Dendritic cell treated with granulocyte-macrophage colony-stimulating factor and Interleukin-4, amounts not matched to agents 40 ng/mL and 50 ng/mL, for 4 days (primary cell): ENCODE results near the gene MYO1D.
A peak's percentile ranks its signal among the peaks of the same experiment; 100 is the strongest.
"Not testable (repeated sequence)": the region's sequence is repeated elsewhere in the genome, so short reads cannot be mapped to it uniquely, and the experiment has no call there.

Experiments
- H3K27ac Mint-ChIP-seq: one replicate; pipeline ENCODE4 v1.8.0; 2022; ENCODE audit warnings: mild to moderate bottlenecking, mixed read lengths
- H3K27me3 Mint-ChIP-seq: one replicate; pipeline ENCODE4 v1.8.0; 2022; ENCODE audit warnings: mild to moderate bottlenecking, mixed read lengths
- H3K36me3 Mint-ChIP-seq: one replicate; pipeline ENCODE4 v1.8.0; 2022; ENCODE audit warnings: low read depth, mixed read lengths
- H3K4me1 Mint-ChIP-seq: one replicate; pipeline ENCODE4 v1.8.0; 2022; ENCODE audit warnings: low read depth, mixed read lengths
- H3K4me3 Mint-ChIP-seq: one replicate; pipeline ENCODE4 v1.8.0; 2022; ENCODE audit warnings: mild to moderate bottlenecking, moderate library complexity, mixed read lengths
- H3K9me3 Mint-ChIP-seq: one replicate; pipeline ENCODE4 v1.8.0; 2022; ENCODE audit warnings: mixed read lengths
- intact Hi-C: fragments of 100-400 bp; cut with micrococcal nuclease; formaldehyde crosslinking; loops from one replicate; pipeline ENCODE4 v1.15.0; 2022

Gene MYO1D

DNA sequence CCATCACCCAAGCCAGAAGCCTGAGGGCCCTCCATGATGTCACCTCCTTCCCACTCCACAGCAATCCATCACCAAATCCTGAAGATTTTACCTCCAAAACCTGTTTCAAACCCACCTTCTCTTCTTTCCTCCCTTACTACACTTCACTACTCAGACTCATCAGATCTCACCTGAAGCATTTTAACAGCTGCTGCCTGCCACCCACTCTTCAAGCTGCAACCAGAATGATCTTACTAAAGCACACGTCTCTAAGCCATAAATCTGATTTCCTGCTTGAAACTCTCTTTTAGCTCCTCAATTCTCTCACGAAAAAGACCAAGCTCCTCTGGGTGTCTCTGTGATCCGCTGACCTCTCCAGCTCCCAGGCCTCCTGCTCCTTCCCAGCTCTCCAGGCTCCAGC, 343.6 kb downstream of the MYO1D start:
- H3K9me3 Mint-ChIP-seq, result no peaks in the 10 kb centered on the region
- no peak overlapping the region for H3K4me3 Mint-ChIP-seq
- no peaks in the 10 kb centered on the region for H3K36me3 Mint-ChIP-seq
- no peak overlapping the region for H3K27ac Mint-ChIP-seq
- H3K27me3 Mint-ChIP-seq, result peaks cover 18% of the 10 kb centered on the region
- H3K4me1 Mint-ChIP-seq, result no peaks in the 10 kb centered on the region
- intact Hi-C loops, result no loop called here

- H3K9me3 Mint-ChIP-seq, result no peaks in the 10 kb centered on the region
- H3K4me3 Mint-ChIP-seq, result no peak overlapping the region
- peaks cover 23% of the 10 kb centered on the region for H3K27me3 Mint-ChIP-seq
- intact Hi-C loops, result no loop called here
- H3K27ac Mint-ChIP-seq, result no peak overlapping the region
- H3K36me3 Mint-ChIP-seq, result no peaks in the 10 kb centered on the region
- no peaks in the 10 kb centered on the region for H3K4me1 Mint-ChIP-seq
Observed at GRCh38 chr17:32529604-32530003, 347.3 kb downstream of the MYO1D start.

DNA sequence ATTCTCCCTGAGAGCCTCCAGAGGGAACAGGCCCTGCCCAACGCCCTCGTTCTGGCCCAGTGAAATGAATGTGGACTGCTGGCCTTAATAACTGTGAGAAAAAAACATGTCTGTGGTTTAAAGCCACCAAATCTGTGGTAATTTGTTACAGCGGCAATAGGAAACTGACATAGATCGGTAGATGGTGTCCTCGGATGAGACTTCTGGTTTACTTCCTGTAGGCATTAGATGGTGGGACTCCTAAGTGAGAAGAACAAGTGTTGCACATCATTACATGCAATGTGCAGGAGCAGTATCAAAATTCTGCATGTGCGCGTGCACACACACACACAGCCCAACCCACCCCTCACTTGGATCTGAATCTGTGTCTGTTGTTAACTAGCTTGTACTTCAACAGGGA, 348.1 kb downstream of the MYO1D start:
- H3K4me3 Mint-ChIP-seq, result no peak overlapping the region
- H3K36me3 Mint-ChIP-seq, result no peaks in the 10 kb centered on the region
- H3K9me3 Mint-ChIP-seq, result no peaks in the 10 kb centered on the region
- no peak overlapping the region for H3K27ac Mint-ChIP-seq
- no peaks in the 10 kb centered on the region for H3K4me1 Mint-ChIP-seq
- H3K27me3 Mint-ChIP-seq, result peaks cover 26% of the 10 kb centered on the region
- intact Hi-C loops, result no loop called here

GRCh38 chr17:32527146-32527545, 349.8 kb downstream of the MYO1D start:
- intact Hi-C loops, result no loop called here
- no peak overlapping the region for H3K27ac Mint-ChIP-seq
- peaks cover 32% of the 10 kb centered on the region for H3K27me3 Mint-ChIP-seq
- H3K9me3 Mint-ChIP-seq, result no peaks in the 10 kb centered on the region
- peaks cover 6% of the 10 kb centered on the region for H3K4me1 Mint-ChIP-seq
- H3K36me3 Mint-ChIP-seq, result no peaks in the 10 kb centered on the region
- H3K4me3 Mint-ChIP-seq, result no peak overlapping the region

GRCh38 chr17:32525122-32525521, 351.8 kb downstream of the MYO1D start:
- no peak overlapping the region for H3K4me3 Mint-ChIP-seq
- no peak overlapping the region for H3K27ac Mint-ChIP-seq
- H3K4me1 Mint-ChIP-seq, result peaks cover 18% of the 10 kb centered on the region
- no peaks in the 10 kb centered on the region for H3K9me3 Mint-ChIP-seq
- H3K27me3 Mint-ChIP-seq, result peaks cover 42% of the 10 kb centered on the region
- H3K36me3 Mint-ChIP-seq, result no peaks in the 10 kb centered on the region
- intact Hi-C loops, result no loop called here

DNA sequence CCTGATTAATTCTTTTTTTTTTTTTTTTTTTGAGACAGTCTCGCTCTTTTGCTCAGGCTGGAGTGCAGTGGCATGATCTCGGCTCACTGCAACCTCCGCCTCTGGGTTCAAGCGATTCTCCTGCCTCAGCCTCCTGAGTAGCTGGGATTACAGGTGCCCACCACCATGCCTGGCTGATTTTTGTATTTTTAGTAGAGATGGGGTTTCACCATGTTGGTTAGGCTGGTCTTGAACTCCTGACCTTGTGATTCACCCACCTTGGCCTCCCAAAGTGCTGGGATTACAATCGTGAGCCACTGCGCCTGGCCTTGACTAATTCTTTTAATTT, 352.4 kb downstream of the MYO1D start:
- peaks cover 24% of the 10 kb centered on the region for H3K4me1 Mint-ChIP-seq

GRCh38 chr17:32523827-32524552, 352.9 kb downstream of the MYO1D start:
- intact Hi-C loops, result no loop called here
- H3K36me3 Mint-ChIP-seq, result no peaks in the 10 kb centered on the region
- peaks cover 47% of the 10 kb centered on the region for H3K27me3 Mint-ChIP-seq
- H3K27ac Mint-ChIP-seq, result no peak overlapping the region
- peaks cover 28% of the 10 kb centered on the region for H3K4me1 Mint-ChIP-seq
- no peaks in the 10 kb centered on the region for H3K9me3 Mint-ChIP-seq
- no peak overlapping the region for H3K4me3 Mint-ChIP-seq

More for the DNA sequence above, 352.4 kb downstream of the MYO1D start:
- H3K27ac Mint-ChIP-seq, H3K4me3 Mint-ChIP-seq, intact Hi-C loops, H3K36me3 Mint-ChIP-seq, H3K9me3 Mint-ChIP-seq: not testable (repeated sequence)
- H3K27me3 Mint-ChIP-seq, result peaks cover 46% of the 10 kb centered on the region

GRCh38 chr17:32523017-32523680, 353.8 kb downstream of the MYO1D start:
- H3K4me1 Mint-ChIP-seq, result peaks cover 33% of the 10 kb centered on the region
- no peak overlapping the region for H3K4me3 Mint-ChIP-seq
- intact Hi-C loops, result no loop called here
- peak overlapping the region; percentile 1 for H3K27ac Mint-ChIP-seq
- H3K9me3 Mint-ChIP-seq, result no peaks in the 10 kb centered on the region
- H3K36me3 Mint-ChIP-seq, result no peaks in the 10 kb centered on the region
- H3K27me3 Mint-ChIP-seq, result peaks cover 49% of the 10 kb centered on the region

- Mint-ChIP-seq H3K27ac (no peak overlapping the region), H3K27me3 (peaks cover 56% of the 10 kb centered on the region), H3K36me3 (no peaks in the 10 kb centered on the region), H3K4me1 (peaks cover 33% of the 10 kb centered on the region), H3K9me3 (no peaks in the 10 kb centered on the region), H3K4me3 (no peak overlapping the region)
- intact Hi-C loops, result no loop called here
Observed at GRCh38 chr17:32520737-32521404, 356.1 kb downstream of the MYO1D start.

- H3K36me3 Mint-ChIP-seq, result no peaks in the 10 kb centered on the region
- intact Hi-C loops, result no loop called here
Observed at GRCh38 chr17:32520104-32520701, 356.7 kb downstream of the MYO1D start.

GRCh38 chr17:32519228-32520103, 357.5 kb downstream of the MYO1D start:
- Mint-ChIP-seq H3K4me3 (peak overlapping the region; percentile 64), H3K4me1 (peaks cover 33% of the 10 kb centered on the region), H3K36me3 (no peaks in the 10 kb centered on the region), H3K27ac (no peak overlapping the region), H3K27me3 (peaks cover 53% of the 10 kb centered on the region), H3K9me3 (no peaks in the 10 kb centered on the region)
- intact Hi-C loops, result no loop called here

More at GRCh38 chr17:32520104-32520701, 356.7 kb downstream of the MYO1D start:
- Mint-ChIP-seq H3K27ac (no peak overlapping the region), H3K9me3 (no peaks in the 10 kb centered on the region), H3K4me3 (no peak overlapping the region), H3K27me3 (peaks cover 53% of the 10 kb centered on the region), H3K4me1 (peaks cover 33% of the 10 kb centered on the region)

- peaks cover 49% of the 10 kb centered on the region for H3K27me3 Mint-ChIP-seq
- no peak overlapping the region for H3K27ac Mint-ChIP-seq
- peak overlapping the region; percentile 64 for H3K4me3 Mint-ChIP-seq
- no peaks in the 10 kb centered on the region for H3K36me3 Mint-ChIP-seq
- no peaks in the 10 kb centered on the region for H3K9me3 Mint-ChIP-seq
- intact Hi-C loops, result no loop called here
- H3K4me1 Mint-ChIP-seq, result peaks cover 33% of the 10 kb centered on the region
Observed at GRCh38 chr17:32518646-32519227, 358.2 kb downstream of the MYO1D start.

DNA sequence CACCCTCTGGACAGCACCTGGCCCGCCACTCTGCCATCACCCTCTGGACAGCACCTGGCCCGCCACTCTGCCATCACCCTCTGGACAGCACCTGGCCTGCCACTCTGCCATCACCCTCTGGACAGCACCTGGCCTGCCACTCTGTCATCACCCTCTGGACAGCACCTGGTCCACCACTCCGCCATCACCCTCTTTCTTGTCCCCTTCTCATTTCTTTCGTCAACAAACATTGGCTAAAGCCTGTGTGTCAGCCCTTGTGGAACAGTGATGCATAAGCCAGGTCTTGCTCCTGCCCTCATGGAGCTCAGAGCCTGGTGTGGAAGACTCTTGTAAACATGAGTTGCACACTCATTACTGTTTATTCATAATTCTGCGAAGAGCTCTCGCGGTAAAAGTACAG, 358.9 kb downstream of the MYO1D start:
- Mint-ChIP-seq H3K27ac (no peak overlapping the region), H3K4me1 (peaks cover 30% of the 10 kb centered on the region), H3K27me3 (peaks cover 48% of the 10 kb centered on the region), H3K36me3 (no peaks in the 10 kb centered on the region), H3K9me3 (no peaks in the 10 kb centered on the region), H3K4me3 (no peak overlapping the region)
- intact Hi-C loops, result no loop called here
